ENCODE data around the gene FCRLA.

Gene FCRLA

GRCh38 chr1:161733526-161733925 is 26.5 kb downstream of the FCRLA start:
- no peak for DNase-seq

GRCh38 chr1:161735837-161736236 is 28.8 kb downstream of the FCRLA start:
- DNase-seq, result no peak

GRCh38 chr1:161736335-161736969 is 29.4 kb downstream of the FCRLA start:
- DNase-seq, result no peak

GRCh38 chr1:161737625-161738024 is 30.6 kb downstream of the FCRLA start:
- DNase-seq, result no peak

- DNase-seq, result no peak
Observed at GRCh38 chr1:161738627-161739287, 31.7 kb downstream of the FCRLA start.

- DNase-seq, result no peak
Observed at GRCh38 chr1:161739865-161740566, 33.0 kb downstream of the FCRLA start.

GRCh38 chr1:161740921-161741320 is 33.9 kb downstream of the FCRLA start:
- DNase-seq, result no peak

- no peak for DNase-seq
Observed at GRCh38 chr1:161743231-161743630, 36.2 kb downstream of the FCRLA start.

- no peak for DNase-seq
Observed at GRCh38 chr1:161747801-161748200, 40.8 kb downstream of the FCRLA start.

- peak; percentile 85 for DNase-seq
Observed at GRCh38 chr1:161749509-161750407, 42.7 kb downstream of the FCRLA start, which contains the start of gene DUSP12. Gene DUSP12, plus strand, starts transcription at chr1:161749786. Its CDS starts 16 bp downstream, at chr1:161749802.

GRCh38 chr1:161763522-161764098 is 56.6 kb downstream of the FCRLA start:
- DNase-seq, result peak; percentile 7

Data from NCI-H2029 treated with DMSO at 0.1 percent for 48 hours (cell line).